ENCODE results near the gene ELF1.
"Not testable (repeated sequence)": the region's sequence is repeated elsewhere in the genome, so short reads cannot be mapped to it uniquely, and the experiment has no call there.

Gene ELF1

GRCh38 chr13:40931719-40932118 lies 87.4 kb downstream of the ELF1 start:
- DNase-seq: no peak

DNA sequence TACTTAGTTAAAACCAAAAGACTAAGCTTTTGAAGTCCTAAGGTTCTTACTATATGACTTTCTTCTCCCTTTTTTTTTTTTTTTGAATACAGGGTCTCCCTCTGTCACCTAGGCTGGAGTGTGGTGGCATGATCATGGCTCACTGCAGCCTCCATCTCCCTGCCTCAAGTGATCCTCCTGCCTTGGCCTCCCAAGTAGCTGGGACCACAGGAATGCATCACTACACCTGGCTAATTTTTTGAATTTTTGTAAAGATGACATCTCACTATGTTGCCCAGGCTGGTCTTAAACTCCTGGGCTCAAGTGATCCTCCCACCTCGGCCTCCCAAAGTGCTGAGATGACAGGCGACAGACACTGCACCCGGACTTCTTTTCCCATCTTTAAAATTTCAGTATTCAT lies 89.2 kb downstream of the ELF1 start:
- not testable (repeated sequence) for DNase-seq

DNA sequence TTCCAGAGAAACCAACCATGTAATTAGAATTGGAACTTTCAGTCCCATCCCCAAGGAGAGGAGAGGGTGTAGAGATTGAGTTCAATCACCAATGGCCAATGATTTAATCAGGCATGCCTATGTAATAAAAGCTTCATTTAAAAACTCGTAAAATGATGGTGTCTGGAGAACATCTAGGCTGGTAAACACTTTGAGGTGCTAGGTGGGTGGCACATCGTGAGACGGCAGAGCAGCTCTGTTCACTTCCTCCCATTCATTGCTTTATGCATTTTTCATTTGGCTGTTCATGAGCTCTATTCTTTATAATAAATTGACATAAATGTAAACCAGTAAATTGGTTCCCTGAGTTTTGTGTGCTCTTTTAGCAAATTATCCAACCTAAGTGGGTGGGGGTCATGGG lies 90.1 kb downstream of the ELF1 start:
- DNase-seq: no peak

DNA sequence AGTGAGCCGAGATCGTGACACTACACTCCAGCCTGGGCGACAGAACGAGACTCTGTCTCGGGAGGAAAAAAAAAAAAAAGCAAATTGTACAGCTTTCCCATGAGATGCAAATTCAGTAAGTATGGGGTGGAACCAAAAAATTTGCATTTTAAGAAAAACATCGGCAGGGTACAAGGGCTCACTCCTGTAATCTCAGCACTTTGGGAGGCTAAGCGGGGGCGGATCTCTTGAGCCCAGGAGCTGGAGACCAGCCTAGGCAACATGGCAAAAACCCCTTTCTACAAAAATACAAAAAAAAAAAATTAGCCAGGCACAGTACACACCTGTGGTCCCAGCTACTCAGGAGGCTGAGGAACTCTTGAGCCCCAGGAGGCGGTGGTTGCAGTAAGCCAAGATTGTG lies 91.2 kb downstream of the ELF1 start:
- no peak for DNase-seq

GRCh38 chr13:40923867-40924266 lies 95.2 kb downstream of the ELF1 start:
- no peak for DNase-seq

DNA sequence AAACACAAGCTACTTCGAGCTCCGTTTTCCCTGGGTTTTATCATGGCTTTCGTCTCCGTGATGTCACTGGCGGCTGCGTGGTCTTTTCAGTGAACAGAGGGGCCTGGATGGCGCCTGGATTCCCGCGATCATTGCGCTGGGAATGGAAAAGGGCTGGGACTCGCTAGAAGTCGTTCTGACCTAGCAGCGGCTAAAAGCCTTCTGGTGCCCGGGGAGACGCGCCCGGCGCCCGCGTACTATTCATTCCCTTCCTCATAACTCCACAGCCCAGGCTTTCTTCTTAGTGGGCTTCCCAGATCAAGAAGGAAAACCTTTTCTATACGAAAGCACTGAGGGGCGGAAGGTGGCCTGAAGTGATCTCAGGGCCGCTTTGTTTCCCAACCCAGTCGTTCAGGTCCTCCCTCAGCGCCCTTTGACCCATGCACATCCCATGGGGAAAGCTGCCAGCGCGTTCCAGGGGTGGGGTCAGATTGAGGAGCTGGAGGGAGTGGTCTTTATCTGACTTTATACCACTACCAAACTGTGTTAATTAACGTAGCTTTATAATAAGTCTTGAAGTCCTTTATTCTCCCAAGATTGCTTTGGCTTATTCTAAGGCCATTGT lies 96.6 kb downstream of the ELF1 start:
- DNase-seq: no peak

- no peak for DNase-seq
Measured at GRCh38 chr13:40920826-40921225, 98.3 kb downstream of the ELF1 start.

DNA sequence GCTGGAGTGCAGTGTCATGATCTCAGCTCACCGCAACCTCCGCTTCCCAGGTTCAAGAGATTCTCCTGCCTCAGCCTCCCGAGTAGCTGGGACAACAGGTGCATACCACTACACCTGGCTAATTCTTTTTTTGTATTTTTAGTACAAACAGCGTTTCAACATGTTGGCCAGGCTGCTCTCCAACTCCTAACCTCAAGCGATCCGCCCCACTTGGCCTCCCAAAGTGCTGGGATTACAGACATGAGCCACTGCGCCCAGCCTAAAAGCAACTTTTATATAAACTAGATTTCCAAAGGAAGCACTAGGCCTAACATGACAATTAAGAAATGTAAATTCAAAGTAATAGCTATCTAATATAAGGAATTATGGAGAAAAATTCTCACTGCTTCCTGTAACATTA lies 99.2 kb downstream of the ELF1 start:
- not testable (repeated sequence) for DNase-seq

DNA sequence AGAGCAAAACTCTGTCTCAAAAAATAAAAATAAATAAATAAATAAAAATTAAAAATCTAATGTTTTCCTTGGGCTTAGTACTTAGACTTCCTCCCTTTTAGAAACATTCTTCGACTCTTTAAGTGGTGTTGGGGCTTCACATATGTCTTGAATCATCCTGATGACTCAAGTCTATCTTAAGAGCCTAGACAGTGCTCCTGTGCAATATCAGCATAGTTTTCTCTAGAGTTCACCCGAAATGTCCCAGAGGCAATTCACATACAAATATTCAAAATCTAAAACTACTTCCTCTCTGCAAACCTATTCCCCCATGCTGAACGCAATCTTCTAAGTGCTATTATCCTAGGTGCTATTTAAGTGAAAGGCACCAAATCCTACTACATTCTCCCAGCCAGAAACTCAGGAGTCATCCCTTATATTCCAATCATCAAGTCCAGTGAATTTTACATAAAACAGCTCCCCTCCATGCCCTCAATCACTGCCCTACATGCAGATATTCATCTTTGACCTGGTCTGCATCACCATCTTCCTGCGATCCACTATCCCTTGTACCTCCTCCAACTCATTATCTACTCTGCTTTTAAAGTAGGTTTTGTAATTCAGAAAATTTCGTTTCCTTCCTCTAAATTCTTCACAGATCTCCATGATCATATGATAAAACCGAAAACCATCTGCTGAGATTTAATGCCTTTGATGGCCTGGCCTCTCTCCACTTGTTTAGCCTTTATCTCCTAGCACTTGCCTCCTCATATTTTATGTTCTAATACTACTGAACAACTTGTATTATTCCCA lies 102.7 kb downstream of the ELF1 start:
- DNase-seq: no peak

DNA sequence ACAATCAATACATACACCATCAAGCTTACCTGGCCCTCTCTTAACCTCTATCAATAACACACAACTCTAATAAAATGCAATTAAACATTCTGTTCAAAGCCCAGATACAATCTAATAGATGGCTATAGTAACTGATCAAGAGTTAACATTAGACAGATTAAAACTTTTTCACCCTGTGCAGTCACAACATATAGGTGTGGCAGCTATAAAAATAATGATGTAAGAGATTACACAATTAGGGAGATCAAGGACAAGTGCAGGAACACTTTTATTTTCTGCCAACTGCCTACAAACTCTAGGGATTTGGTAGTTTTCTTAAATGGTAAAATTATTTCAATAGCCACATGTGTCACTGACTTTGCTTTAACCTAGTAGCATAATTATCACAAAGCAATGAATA lies 104.3 kb downstream of the ELF1 start:
- not testable (repeated sequence) for DNase-seq

DNA sequence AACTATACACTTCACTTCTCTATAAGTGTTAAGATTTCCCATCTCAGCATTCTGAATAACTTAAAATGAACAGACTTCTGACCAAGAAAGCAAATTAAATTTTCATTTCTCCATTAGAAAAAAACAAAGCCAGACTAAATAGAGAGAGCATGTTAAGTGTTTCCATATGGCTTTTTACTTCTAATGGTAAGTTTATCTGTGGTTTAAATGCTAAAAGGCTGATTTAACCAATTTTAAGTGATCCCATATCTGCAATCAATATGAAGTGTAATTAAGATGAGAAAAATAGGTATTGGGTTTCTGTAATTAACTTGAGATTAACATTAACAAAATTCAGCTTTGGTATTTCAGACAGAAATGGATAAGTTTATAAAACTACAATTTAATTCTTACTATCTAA lies 107.8 kb downstream of the ELF1 start:
- no peak for DNase-seq

DNA sequence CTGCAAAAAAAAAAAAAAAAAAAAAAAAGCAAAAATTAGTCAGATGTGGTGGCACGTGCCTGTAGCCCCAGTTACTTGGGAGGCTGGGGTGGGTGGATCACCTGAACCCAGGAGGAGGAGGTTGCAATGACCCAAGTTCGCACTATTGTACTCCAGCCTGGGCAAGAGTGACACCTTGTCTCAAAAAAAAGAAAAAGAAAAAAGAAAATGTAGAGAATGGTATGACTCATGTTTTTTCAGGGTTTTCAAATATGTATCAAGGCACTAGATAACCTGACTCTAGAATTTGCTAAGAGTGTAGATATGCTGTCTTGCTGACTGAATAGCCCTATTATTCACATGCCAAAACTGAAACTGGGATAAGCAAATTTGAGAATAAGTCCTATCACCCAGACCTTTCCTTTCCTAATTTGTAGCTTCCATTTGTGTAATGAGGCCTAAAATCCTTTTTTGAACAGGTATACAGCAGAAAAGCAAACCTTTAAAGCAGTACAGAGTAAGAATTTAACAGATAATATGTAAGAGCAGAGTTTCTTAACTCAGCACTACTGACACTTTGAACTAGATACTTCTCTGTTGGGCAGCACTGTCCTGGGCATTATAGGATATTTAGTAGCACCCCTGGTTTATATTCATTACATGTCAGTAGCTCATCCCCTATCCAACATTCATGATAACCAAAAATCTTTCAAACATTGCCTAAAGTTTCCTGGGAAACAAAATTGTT lies 108.6 kb downstream of the ELF1 start:
- DNase-seq: no peak

DNA sequence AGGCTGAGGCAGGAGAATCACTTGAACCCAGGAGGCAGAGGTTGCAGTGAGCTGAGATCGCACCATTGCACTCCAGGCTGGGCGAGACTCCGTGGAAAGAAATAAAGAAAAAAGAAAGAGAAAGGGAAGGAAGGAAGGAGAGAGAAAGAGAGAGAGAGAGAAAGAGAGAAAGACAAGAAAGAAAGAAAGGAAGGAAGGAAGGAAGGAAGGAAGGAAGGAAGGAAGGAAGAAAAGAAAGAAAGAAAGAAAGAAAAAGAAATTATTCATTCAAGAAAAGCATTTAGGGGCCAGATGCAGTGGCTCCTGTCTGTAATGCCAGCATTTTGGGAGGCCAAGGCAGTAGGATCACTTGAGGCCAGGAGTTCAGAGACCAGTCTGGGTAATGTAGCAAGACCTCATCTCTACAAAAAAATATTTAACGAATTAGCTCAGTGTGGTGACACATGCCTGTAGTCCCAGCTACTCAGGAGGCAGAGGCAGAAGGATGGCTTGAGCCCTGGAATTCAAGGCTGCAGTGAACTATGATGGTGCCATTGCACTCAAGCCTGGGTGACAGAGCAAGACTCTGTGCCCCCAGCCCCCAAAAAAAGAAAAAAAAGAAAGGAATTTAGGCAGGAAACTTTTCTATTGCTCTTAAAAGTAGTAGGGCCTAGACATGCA lies 109.4 kb downstream of the ELF1 start:
- DNase-seq: not testable (repeated sequence)

DNA sequence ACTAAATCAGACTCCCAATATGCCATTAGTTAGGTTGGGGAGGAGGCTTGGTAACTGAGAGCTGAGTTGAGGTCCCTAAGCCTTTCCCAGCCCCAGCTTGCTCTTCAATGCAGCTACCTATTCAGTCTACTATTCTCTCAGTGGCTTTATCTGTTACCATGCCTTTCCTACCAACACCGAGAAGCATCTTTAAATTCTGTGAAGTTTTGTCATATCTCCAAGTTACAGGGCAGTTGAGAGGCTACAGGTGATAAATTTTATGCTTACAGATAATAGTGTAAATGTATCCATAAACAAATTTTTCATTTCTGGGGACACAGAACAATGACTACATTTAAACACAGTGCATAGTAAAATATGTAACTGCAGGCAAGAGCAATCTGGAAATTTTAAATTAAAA lies 110.6 kb downstream of the ELF1 start:
- no peak for DNase-seq

- not testable (repeated sequence) for DNase-seq
Measured at GRCh38 chr13:40901032-40901431, 118.1 kb downstream of the ELF1 start.

GRCh38 chr13:40900568-40900967 lies 118.5 kb downstream of the ELF1 start:
- DNase-seq: not testable (repeated sequence)

DNA sequence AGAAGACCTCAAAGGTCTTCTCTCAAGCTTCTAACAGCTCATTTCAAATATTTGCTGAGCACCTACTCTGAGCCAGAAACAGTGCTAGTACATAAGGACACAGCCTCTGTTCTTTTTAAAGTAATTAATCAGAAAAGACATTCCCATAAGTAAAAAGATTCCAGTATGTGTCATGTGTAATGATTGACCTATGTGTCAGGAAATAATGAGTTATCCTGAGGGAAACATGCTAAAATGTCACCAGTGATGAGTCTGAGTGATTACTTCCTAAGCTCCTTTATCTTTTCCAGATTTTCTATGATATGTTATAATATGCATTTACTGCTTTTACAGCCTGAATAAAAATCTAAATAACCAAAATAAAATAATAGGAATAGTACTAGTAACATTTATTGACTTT lies 122.1 kb downstream of the ELF1 start:
- DNase-seq: no peak

DNA sequence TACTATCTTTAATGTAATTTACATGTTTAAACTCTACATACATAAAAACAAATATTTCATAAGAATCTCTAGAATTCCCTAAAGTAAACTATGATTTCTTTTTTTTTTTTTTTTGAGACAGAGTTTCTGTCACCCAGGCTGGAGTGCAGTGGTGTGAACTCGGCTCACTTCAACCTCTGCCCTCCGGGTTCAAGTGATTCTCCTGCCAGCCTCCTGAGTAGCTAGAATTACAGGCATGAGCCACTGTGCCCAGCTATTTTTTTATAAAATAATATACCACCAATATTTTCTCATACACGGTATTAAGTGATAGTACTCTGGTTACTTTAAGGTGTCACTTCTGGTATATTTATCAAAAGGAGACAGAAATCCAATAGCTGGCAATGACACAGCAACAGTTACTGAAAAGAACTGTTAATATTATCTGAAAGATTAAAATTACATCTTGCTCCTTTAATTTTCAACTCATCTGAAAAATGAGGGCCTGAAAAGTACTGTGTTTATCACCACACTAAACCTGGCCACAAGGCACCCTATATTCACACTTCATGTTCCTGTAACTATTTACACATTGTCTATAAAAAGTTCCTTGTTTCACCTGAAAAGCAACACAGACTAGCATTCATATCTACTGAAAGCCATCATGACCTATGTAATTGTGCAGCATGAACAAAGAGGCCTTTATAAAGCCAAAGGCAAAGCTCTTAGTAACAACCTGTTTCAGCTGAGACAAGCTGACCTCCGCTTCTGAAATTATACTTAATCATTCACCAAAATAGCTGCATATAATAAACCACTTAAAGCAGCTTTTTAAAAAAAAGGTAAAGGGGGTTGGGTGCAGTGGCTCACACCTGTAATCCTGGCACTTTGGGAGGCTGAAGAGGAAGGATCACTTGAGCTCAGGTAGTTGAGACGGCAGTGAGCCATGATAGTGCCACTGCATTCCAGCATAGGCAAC lies 123.6 kb downstream of the ELF1 start:
- DNase-seq: no peak

DNA sequence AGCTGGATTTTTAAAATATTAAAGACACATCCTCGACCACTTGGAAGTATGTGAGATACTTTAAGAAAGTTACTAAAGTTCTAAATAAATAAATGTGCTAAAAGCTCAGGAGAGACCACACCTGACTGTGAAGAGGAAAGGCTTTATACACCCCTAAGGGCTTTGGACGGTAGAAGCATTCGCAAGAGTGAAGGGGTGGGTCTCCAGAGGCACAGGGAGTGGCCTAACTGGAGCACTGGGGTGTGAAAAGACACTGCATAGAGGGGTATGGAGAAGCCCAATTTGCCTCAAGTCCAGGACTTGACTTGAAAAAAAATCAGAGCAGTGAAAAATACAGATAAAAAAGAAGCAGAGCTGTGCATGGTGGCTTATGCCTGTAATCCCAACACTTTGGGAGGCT lies 125.5 kb downstream of the ELF1 start:
- DNase-seq: not testable (repeated sequence)

GRCh38 chr13:40886017-40886416 lies 133.1 kb downstream of the ELF1 start:
- no peak for DNase-seq

GRCh38 chr13:40884175-40884574 lies 134.9 kb downstream of the ELF1 start:
- not testable (repeated sequence) for DNase-seq

Data from KG1 (cell line).